NCI-H2107 treated with DMSO at 0.1 percent for 48 hours (cell line): ENCODE results near the gene SSNA1.

Source experiments
- DNase-seq: peaks from one replicate; lab custom pipeline; 2025; ENCODE audit not compliant: unreplicated experiment; lab: John Stamatoyannopoulos, UW

Gene SSNA1

GRCh38 chr9:137167747-137168572, 20.5 kb upstream of the SSNA1 start:
- no peak for DNase-seq

GRCh38 chr9:137168573-137168903, 19.9 kb upstream of the SSNA1 start:
- no peak for DNase-seq

GRCh38 chr9:137168904-137169856, 19.3 kb upstream of the SSNA1 start:
- DNase-seq = peak; percentile 37

- no peak for DNase-seq
Observed at GRCh38 chr9:137169896-137170358, 18.5 kb upstream of the SSNA1 start, which contains the start of gene LRRC26. LRRC26 (minus strand) TSS chr9:137170051; CDS start chr9:137169943, 108 bp downstream.

GRCh38 chr9:137170486-137171148, 17.9 kb upstream of the SSNA1 start:
- no peak for DNase-seq

- DNase-seq = no peak
Observed at GRCh38 chr9:137171149-137171900, 17.2 kb upstream of the SSNA1 start.

- no peak for DNase-seq
Observed at GRCh38 chr9:137172901-137173795, 15.3 kb upstream of the SSNA1 start.

GRCh38 chr9:137173796-137174664, 14.4 kb upstream of the SSNA1 start:
- no peak for DNase-seq

- no peak for DNase-seq
Observed at GRCh38 chr9:137174722-137175293, 13.7 kb upstream of the SSNA1 start.

- DNase-seq = no peak
Observed at GRCh38 chr9:137175345-137175961, 13.0 kb upstream of the SSNA1 start.

- no peak for DNase-seq
Observed at GRCh38 chr9:137176302-137177182, 11.9 kb upstream of the SSNA1 start.

GRCh38 chr9:137178201-137178938, 10.1 kb upstream of the SSNA1 start:
- no peak for DNase-seq

GRCh38 chr9:137178939-137179630, 9.4 kb upstream of the SSNA1 start:
- no peak for DNase-seq

GRCh38 chr9:137179761-137180160, 8.7 kb upstream of the SSNA1 start:
- DNase-seq = no peak

GRCh38 chr9:137180491-137180890, 8.0 kb upstream of the SSNA1 start:
- no peak for DNase-seq

GRCh38 chr9:137181680-137182079, 6.8 kb upstream of the SSNA1 start:
- DNase-seq = no peak
